Esophagus (tissue), 2 donors: ENCODE measurements around the gene LYRM2. TPM values are rescaled to one million over a fixed set of nuclear protein-coding genes. Genes with fewer than 3 reads are reported as not detected.

Experiments used
- H3K27ac ChIP-seq, 2 donors: one replicate each; pipeline ENCODE4 v1.5.1; 2013; ENCODE audit warnings: low read depth in 2 of 2, mild to moderate bottlenecking in 2 of 2, inconsistent platforms in 1 of 2, low read length in 1 of 2, moderate library complexity in 1 of 2
- H3K27me3 ChIP-seq, 2 donors: one replicate each; pipeline ENCODE4 v1.6.1; 2013; ENCODE audit warnings: low read length in 2 of 2, control low read depth in 1 of 2, mild to moderate bottlenecking in 1 of 2; ENCODE audit not compliant: insufficient read depth in 2 of 2, control insufficient read depth in 1 of 2
- H3K36me3 ChIP-seq, 2 donors: one replicate each; pipeline ENCODE4 v1.6.1; 2013; ENCODE audit warnings: low read length in 1 of 2; ENCODE audit not compliant: control insufficient read depth in 2 of 2, insufficient read depth in 2 of 2
- H3K4me1 ChIP-seq, 2 donors: one replicate each; pipeline ENCODE4 v1.6.1; 2013; ENCODE audit warnings: low read length in 1 of 2; ENCODE audit not compliant: control insufficient read depth in 2 of 2, insufficient read depth in 2 of 2
- H3K4me3 ChIP-seq, 2 donors: one replicate each; pipeline ENCODE4 v1.5.1; 2013; ENCODE audit warnings: low read length in 2 of 2, mild to moderate bottlenecking in 2 of 2, low read depth in 1 of 2, moderate library complexity in 1 of 2
- H3K9me3 ChIP-seq, 2 donors: one replicate each; pipeline ENCODE4 v1.6.1; 2013; ENCODE audit warnings: mild to moderate bottlenecking in 2 of 2, low read depth in 1 of 2, low read length in 1 of 2, moderate library complexity in 1 of 2; ENCODE audit not compliant: control insufficient read depth in 2 of 2, insufficient read depth in 1 of 2
- WGBS, 2 donors: extraction: QIAGEN DNeasy Blood & Tissue Kit; methylation state at CpG; one replicate each; pipeline ENCODE4 v1.1.7; 2013; 5-methylcytosine and 5-hydroxymethylcytosine counted together
- polyA plus RNA-seq, 2 donors: library from polyadenylated mRNA; stranded (reverse); fragments of 200-250 nt; gene quantifications; one replicate each; pipeline ENCODE4 v1.2.3, GENCODE V29; 2013
- donor health status: healthy with polysubstance abuse.
- donor health status: Bipolar disorder and iron deficiency.

The LYRM2 gene
- polyA plus RNA-seq, 2 donors = 8.7 to 16.2 TPM

DNA sequence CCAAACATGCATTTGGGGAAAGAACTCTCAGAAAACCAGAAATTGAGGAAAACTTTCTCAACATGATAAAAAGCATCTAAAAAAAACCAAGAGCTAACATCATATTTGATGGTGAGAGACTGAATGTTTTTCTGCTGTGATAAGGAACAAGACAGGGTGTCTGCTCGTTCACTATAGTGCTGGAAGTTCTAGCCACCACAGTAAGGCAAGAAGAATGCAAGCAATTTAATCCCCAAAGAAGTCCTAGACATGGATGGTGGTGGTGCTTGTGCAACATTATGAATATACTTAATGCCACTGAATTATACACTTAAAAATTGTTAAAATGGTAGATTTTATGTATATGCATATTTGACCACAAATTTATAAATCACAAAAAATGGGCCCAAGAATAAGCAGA lies 53.4 kb downstream of the LYRM2 start:
- 64% methylated on average over 1 of the region's 1 CpG for WGBS, 2 donors
- no peaks in the 10 kb centered on the region for H3K36me3 ChIP-seq
- no peak overlapping the region for H3K4me3 ChIP-seq
- no peak overlapping the region for H3K27ac ChIP-seq
- H3K9me3 ChIP-seq = no peaks in the 10 kb centered on the region
- no peaks in the 10 kb centered on the region for H3K4me1 ChIP-seq
- H3K27me3 ChIP-seq = no peaks in the 10 kb centered on the region

DNA sequence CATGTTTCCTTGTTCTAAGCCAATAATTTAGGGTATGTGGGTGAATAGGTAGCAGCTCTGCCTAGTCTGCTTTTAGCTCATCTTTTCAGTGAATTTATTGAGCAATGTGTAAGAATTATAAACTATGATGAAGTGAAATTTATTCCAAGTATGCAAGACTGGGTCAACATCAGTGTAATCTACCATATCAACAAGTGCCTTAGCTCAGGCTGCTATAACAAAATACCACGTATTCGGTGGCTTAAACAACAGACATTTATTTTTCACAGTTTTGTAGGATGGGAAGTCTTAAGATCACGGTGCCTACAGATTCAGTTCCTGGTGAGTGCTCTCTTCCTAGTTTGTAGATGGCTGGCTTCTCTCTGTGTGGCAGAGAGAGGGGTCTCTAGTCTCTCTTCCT lies 54.0 kb downstream of the LYRM2 start:
- Histone ChIP-seq H3K27me3 (no peaks in the 10 kb centered on the region), H3K4me1 (no peaks in the 10 kb centered on the region), H3K9me3 (no peaks in the 10 kb centered on the region), H3K36me3 (no peaks in the 10 kb centered on the region), H3K4me3 (no peak overlapping the region), H3K27ac (no peak overlapping the region)
- WGBS, 2 donors = 89 to 90% methylated on average over 3 of the region's 3 CpGs

DNA sequence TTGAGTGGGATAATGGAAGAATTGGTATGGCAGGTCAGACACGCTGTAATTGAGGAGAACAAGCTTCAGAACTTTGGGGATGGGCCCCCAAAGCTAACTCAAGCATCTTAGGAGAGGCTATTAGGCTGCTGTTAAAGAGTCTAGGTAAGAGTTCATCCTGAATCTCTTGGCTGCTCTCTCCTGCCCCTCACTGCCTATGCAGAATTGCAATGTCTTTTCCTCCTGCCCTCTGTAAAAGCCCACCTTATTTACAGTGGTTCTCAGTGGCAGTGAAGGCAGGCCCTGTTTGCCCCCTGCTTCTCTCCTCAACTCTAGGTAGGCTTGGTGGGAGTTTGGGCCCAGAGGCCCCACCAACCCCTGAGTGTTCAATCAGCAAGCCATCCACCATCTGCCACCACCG lies 55.0 kb downstream of the LYRM2 start:
- Histone ChIP-seq H3K27me3 (no peaks in the 10 kb centered on the region), H3K4me1 (no peaks in the 10 kb centered on the region), H3K4me3 (no peak overlapping the region), H3K9me3 (no peaks in the 10 kb centered on the region), H3K27ac (no peak overlapping the region), H3K36me3 (no peaks in the 10 kb centered on the region)
- WGBS, 2 donors = 84 to 92% methylated on average over 2 of the region's 2 CpGs

GRCh38 chr6:89582669-89583325 lies 55.8 kb downstream of the LYRM2 start:
- no peaks in the 10 kb centered on the region for H3K27me3 ChIP-seq
- no peaks in the 10 kb centered on the region for H3K9me3 ChIP-seq
- 74 to 81% methylated on average over 4 of the region's 4 CpGs for WGBS, 2 donors
- no peak overlapping the region for H3K4me3 ChIP-seq
- H3K4me1 ChIP-seq = no peaks in the 10 kb centered on the region
- no peak overlapping the region for H3K27ac ChIP-seq
- no peaks in the 10 kb centered on the region for H3K36me3 ChIP-seq

- Histone ChIP-seq H3K27ac (no peak overlapping the region), H3K27me3 (no peaks in the 10 kb centered on the region), H3K9me3 (no peaks in the 10 kb centered on the region), H3K4me3 (no peak overlapping the region), H3K4me1 (no peaks in the 10 kb centered on the region), H3K36me3 (no peaks in the 10 kb centered on the region)
- WGBS, 2 donors = 82 to 84% methylated on average over 4 of the region's 4 CpGs
These were observed 56.9 kb downstream of the LYRM2 start for GRCh38 chr6:89581689-89582088.

GRCh38 chr6:89580997-89581666 lies 57.4 kb downstream of the LYRM2 start:
- no peaks in the 10 kb centered on the region for H3K4me1 ChIP-seq
- WGBS, 2 donors = 89% methylated on average over 3 of the region's 3 CpGs
- H3K27me3 ChIP-seq = no peaks in the 10 kb centered on the region
- no peaks in the 10 kb centered on the region for H3K9me3 ChIP-seq
- no peak overlapping the region for H3K27ac ChIP-seq
- H3K4me3 ChIP-seq = no peak overlapping the region
- H3K36me3 ChIP-seq = no peaks in the 10 kb centered on the region

- 85 to 89% methylated on average over 2 of the region's 2 CpGs for WGBS, 2 donors
- no peaks in the 10 kb centered on the region for H3K4me1 ChIP-seq
- H3K9me3 ChIP-seq = no peaks in the 10 kb centered on the region
- H3K4me3 ChIP-seq = no peak overlapping the region
- H3K27ac ChIP-seq = no peak overlapping the region
- H3K36me3 ChIP-seq = no peaks in the 10 kb centered on the region
- no peaks in the 10 kb centered on the region for H3K27me3 ChIP-seq
These were observed 63.0 kb downstream of the LYRM2 start for GRCh38 chr6:89575562-89575960.

- Histone ChIP-seq H3K9me3 (no peaks in the 10 kb centered on the region), H3K27me3 (no peaks in the 10 kb centered on the region), H3K27ac (no peak overlapping the region), H3K4me3 (no peak overlapping the region), H3K4me1 (no peaks in the 10 kb centered on the region), H3K36me3 (no peaks in the 10 kb centered on the region)
- WGBS, 2 donors = 75 to 76% methylated on average over 2 of the region's 2 CpGs
These were observed 63.5 kb downstream of the LYRM2 start for GRCh38 chr6:89574910-89575561.

- H3K27ac ChIP-seq = no peak overlapping the region
- 81 to 92% methylated on average over 6 of the region's 6 CpGs for WGBS, 2 donors
- H3K4me1 ChIP-seq = no peaks in the 10 kb centered on the region
- H3K9me3 ChIP-seq = no peaks in the 10 kb centered on the region
- H3K4me3 ChIP-seq = no peak overlapping the region
- H3K27me3 ChIP-seq = no peaks in the 10 kb centered on the region
- peaks cover 0 to 2% of the 10 kb centered on the region in 2 donors for H3K36me3 ChIP-seq
These were observed 70.7 kb downstream of the LYRM2 start for GRCh38 chr6:89567630-89568390.
